Measurements from ENCODE around the gene GPBAR1.

GPBAR1 gene

DNA sequence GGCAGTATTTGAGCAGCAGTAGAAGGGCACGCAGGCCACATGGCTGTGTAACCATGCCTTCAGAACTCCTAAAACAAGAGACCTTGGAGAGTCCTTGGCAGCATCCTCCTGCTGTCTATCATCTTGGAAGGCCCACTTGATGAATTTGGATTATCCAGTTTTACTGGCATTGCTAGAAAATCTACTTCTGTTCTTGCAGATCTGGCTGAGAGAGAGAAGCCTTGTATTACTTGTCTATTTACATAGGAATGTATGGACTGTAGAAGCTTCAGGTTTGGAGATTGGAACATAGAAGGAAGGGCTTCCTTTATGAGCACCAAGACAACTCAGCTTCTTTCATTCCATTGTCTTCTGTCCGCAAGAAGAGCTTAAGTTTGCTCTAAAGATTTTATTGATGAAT, 16.1 kb upstream of the GPBAR1 start:
- DNase-seq: no peak

DNA sequence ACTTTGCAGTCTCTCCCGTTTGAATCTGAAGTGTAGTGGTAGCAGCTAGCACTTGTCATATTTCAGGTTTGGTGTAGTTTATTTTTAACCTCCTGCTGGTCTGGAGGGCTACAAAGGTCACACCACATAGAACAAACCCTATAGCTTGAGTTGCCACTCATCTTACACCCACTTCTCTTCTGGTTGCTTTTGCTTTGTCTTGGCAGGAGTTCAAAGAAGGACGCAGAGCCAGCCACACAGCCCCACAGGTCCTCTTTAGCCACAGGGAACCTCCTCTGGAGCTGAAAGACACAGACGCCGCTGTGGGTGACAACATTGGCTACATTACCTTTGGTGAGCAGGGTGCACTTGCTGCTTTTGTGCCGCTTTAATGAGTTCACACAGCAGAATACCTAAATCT, 15.6 kb upstream of the GPBAR1 start:
- DNase-seq: no peak

DNA sequence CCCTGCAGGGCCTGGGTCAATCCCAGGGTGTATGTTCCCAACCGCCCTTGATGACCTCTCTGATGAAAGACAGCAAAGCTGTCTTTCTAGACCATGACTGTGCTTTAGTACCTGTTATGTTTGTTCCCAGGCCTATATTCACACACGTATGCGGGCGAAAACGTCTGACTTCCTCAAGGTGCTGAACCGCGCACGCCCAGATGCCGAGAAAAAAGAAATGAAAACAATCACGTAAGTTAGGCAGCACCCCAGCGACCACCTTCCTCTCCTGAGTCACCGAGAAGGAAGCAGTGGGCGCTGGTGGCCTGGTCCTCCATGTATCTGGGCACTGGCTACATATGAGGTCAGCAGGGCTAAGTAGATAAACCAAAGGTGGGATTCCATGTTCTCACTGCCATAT, 11.1 kb upstream of the GPBAR1 start:
- DNase-seq: no peak

DNA sequence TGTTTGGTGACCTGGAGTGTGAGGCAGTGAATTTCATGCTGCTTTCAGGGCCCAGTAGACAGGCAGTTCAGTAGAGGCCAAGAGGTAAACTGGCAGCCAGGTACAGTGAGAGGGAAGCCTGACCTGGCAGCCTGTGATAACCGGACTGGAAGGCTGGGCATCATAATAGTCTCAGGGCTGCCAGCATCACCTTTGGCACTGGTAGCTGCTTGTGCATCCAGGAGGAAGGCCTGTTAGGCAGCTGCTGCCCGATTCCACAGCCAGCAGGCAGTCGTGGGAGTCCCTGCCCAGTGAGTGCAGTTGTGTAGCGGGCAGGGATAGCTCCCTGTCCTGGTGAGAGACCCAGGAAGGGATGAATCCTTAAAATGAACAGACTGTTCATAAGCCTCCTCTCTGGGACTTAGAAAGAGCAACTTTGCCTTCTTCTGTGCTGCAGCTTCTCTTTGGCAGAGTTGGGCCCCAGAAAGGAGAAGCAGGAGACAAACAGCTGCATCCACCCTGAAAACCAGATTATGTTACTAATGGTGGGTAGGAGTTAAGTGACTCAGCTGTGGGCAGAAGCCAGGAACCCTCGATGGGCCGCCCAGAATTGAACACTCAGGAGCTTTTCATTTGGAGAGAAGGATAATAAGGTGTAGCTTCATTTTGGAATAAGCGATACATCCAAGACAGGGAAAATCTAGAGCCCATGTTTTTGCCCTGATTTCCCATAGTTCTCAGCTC, 8.1 kb upstream of the GPBAR1 start:
- DNase-seq: peak; percentile 44

DNA sequence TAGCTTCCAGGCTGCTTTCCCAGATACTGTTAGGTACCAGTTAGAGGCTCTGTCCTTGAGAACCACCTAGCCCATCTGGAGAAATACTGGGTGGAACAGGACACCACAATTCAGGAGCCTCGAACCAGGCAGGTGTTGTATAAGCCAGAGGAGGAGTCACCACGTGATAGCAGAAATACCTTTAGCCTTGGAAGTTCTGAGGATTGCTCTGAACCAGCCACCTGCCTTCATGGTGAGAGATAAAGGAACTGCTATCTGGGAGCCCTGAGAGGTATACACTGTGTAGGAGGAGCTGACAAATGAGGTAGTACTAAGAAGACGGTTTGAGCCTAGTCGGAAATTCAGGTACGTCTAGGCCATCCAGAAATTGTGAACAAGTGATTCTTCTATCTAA, 7.6 kb upstream of the GPBAR1 start:
- no peak for DNase-seq

DNA sequence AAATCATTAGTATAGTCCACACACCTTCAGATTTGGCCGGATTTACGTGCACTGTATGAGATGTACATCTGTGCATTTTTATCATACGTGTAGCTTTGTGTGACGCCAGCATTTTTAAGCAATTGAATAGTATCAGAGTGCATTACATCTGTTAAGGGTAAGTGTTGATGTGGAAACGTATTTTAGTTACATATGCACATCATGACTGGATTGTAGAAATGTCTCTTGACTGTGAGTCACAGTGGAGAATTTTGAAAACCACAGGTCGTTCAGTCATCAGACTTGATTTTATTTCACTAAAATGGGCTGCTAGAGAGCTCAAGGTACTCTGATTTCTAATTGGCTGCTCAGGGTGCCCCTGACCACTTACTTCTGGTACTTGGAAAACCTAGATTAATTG, 5.4 kb upstream of the GPBAR1 start:
- DNase-seq: peak; percentile 89

DNA sequence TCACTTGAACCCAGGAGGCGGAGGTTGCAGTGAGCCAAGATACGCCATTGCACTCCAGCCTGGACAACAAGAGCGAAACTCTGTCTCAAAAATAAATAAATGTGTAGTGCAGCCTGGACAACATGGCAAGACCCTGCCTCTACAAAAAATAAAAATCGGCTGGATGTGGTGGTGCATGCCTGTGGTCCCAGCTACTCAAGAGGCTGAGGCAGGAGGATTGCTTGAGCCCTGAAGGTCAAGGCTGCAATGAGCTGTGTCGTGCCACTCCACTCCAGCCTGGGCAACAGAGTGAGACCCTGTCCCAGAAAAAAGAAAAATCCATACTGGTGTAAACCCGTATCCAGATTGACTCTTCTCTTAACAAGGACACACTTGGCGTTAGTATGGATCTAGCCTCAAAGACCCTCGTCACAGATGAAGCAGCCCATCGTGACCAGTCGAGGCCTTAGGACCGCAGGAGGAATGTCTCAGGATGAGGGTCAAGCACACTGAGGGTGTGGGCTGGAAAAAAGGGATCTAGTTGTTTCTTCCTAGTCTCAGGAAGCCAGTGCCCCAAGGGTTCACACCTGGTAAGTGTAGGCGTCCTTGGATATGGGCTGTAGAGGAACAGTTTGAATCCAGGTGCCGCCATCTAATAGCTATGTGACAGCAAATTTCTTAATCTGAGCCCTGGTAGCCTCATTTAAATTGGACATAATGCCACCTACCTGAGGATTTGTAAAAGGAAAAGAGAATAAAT, 4.0 kb upstream of the GPBAR1 start:
- DNase-seq: no peak

DNA sequence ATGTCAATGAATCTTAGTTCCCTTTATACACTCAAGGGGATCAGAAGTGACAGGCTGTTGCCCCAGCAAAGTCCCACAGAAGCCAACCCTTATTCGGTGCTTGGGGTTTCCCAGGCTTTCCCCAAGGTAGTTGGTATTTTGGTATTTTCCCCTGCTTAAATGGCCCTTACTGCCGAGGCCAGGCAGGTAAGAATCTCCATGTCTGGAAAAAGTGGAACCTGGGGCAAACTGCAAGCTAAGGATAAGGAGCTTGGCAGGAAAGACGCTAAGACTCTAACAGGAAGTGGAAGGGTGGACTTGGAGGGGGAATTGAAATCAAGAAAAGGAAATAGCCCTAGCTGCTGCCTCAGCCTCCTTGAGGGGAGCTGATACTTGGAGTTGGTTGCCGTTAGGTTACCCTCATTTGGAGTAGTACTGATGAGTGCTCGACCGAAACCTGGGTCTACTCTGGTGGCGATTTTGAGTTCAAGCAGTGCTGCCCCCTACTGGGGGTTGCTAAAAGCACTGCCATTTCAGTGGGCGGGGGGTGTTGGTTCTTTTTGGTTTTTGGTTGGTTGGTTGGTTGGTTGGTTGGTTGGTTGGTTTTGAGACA, 3.3 kb upstream of the GPBAR1 start:
- DNase-seq: no peak

DNA sequence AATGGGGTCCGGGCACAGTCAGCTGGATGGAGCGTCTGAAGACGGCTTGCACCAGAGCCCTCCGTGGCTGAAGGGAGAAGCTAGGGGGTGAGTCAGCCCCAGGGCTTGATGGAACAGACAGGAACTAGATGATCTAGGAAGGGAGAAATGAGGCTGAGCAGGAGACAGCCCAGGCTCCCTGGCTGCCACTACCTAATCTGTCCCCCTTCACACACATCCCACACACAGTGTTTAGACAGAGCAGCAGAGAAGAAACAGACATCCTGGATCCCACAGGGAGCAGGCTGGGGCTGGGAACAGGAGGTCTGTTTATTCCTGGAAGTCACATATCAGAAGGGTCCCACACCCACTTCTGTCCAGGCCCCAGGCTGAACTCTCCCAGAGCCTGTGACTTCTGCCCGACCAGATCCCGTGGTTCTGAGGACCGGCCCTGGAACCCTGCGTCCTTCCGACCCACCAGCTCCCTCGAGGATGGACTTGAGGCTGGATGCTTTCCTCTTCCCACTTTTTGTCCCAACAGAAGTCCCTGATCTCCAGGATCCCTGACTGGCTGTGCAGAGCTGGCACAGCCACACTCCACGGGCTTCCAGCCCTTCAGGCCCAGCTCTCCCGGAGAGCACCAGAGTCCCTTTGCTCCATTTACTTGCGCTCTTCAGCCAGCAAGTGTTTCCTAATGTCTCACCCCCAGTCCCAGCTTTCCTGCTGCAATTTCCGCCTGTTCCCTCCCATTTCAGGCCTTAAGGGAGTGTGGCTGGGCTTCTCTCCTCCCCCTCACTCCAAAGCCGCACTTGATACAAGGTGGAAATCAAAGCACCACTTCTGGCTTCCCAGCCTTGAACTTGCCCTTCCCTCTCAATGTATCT, 1.5 kb upstream of the GPBAR1 start:
- peak; percentile 81 for DNase-seq

DNA sequence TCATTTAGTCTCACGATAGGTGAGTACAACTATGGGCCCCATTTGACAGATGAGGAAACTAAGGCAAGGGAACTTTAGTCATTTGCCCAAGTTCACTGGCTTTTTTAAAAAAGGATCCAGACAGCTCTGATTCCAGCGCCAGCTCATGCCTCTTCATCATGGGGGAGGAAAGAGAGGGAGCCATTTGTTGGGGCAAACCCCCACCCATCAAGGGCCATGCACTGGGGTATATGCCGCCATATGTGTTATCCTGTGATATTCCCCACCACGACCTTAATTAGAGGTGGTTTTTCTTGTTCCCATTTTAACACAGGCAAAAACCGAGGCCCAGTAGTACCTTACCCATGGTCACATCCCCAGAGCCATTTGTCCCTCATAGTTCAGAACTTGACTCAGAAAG, 649 bp upstream of the GPBAR1 start:
- no peak for DNase-seq

DNA sequence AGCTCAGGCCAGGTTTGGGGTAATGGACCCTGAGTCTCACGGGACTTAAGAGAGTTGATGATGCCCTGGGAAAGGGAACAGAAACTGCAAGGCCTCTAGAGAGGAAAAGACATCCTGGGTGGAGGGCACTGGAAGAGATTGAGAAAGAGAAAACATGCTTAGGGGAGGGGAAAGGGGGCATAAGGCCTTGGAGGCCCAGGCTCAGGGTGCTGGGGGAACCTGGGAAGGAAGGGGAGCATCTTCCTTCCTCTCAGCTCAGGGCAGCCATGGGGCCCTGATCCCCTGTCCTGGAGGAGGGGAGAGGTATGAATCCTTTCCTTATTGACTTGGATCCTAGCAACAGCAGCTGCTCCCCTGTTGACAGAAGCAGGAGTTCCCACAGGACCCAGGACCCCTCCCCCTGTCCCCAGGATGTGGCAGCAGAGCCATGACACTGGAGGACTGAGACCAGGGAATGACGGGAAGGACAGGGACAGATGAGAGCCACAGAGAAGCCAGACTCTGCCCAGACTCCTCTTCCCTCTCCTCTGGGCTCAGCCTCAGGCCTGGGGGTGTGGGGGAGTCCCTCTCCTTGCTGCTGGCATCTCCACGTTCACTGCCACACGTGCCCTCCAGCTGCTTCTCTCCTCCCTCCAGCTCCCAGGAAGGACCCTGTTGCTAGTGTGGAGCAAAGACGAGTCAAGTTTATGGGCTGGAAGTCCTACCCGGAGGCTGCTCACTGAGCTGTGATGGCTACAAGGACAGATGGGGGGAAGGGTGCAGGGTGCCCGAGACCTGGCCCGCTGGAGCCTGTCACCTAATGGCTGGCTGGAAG, 815 bp downstream of the GPBAR1 start:
- DNase-seq: no peak

DNA sequence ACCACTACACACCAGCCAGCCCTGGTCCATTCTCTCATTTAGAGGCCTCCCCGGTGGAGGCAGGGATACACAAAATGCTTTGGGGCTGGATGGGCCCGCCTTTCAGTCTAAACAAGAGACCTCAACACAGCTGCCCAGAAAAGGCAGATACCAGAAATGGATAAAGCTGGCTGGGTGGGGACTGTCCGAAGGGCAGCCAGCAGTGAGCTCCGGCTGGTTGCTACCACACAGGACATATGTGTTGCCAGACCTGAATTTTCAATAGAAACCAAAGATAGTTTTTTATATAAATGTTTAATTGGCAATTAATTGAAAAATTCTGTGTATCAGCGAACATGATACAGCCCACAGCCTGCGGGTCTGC, 1.4 kb downstream of the GPBAR1 start:
- no peak for DNase-seq

DNA sequence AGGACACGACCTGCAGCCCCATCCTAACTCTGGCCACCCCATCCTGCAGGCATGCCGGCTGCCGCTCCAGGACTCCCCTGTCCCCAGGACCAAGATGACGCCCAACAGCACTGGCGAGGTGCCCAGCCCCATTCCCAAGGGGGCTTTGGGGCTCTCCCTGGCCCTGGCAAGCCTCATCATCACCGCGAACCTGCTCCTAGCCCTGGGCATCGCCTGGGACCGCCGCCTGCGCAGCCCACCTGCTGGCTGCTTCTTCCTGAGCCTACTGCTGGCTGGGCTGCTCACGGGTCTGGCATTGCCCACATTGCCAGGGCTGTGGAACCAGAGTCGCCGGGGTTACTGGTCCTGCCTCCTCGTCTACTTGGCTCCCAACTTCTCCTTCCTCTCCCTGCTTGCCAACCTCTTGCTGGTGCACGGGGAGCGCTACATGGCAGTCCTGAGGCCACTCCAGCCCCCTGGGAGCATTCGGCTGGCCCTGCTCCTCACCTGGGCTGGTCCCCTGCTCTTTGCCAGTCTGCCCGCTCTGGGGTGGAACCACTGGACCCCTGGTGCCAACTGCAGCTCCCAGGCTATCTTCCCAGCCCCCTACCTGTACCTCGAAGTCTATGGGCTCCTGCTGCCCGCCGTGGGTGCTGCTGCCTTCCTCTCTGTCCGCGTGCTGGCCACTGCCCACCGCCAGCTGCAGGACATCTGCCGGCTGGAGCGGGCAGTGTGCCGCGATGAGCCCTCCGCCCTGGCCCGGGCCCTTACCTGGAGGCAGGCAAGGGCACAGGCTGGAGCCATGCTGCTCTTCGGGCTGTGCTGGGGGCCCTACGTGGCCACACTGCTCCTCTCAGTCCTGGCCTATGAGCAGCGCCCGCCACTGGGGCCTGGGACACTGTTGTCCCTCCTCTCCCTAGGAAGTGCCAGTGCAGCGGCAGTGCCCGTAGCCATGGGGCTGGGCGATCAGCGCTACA, 2.1 kb downstream of the GPBAR1 start:
- DNase-seq: no peak

DNA sequence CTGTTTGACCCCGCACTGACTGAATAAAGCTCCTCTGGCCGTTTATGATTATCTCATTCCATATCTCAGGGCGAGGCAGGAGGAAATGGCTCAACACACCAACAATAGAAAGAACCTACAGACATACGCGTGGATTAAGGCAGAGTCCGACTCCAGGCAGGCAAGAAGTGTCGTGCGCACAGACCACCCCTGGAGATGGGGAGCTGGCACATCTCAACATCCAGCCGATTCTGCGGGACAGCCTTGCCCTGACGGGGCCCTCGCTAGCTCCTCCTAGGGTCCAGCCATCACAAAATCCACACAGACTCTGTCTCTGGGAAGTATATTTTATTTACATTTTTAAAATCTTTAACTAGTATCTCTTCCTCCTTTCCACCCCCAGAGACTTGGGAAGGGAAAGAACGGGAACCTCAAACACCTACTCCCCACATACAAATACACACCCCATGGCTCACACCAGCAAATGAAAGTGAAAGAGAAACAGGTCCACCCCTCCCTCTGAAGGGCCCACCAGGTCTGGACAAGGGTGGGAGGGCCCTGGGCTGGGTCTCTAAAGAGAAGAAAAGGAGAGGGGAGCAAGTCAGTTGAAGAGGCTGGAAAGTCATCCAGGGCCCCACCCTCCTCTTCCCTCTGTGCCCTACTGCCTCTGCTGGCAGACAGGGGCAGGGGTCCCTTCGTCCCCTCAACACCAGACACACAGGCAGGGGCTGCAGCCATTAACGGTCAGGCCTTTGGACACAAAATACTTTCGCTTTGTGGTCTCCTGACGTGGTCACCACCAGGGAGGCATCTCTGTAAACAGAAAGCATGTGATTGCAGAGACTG, 3.2 kb downstream of the GPBAR1 start:
- DNase-seq: no peak

DNA sequence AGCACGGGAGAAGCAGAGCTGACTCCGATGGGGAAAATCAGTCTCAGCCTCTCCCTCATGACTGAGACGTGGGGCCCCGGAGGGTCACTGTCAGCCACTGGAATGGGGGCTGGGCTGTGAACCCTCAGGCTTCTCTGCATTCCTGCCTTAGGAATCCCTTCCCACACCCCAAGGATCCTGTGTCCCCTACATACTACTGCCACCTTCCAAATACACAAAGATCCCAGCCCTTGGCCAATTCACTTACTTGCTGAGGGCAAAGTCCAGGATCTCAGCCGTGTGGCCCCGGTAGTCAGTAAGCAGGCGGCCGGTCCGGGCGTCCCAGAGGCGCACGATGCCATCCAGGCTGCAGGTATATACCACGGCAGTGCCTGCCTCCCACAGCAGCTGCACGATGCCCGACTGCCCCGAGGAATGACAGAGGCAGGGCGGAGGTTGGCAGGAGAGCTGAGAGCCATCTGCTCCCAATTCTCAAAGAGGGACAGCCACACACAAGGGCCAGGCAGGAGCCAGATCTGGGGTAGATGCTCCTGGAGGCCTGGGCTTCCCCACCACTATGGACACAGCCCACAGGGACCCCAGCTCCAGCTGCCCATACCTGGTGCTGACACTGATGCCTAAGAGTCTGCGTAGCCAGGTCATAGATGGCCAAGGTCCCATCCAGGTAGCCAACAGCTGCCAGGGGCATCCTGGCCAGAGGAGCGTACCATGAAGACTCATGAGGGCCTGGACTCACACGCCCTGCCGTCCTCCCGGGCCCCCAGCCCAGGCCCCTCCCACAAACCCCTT, 4.2 kb downstream of the GPBAR1 start:
- DNase-seq: no peak

DNA sequence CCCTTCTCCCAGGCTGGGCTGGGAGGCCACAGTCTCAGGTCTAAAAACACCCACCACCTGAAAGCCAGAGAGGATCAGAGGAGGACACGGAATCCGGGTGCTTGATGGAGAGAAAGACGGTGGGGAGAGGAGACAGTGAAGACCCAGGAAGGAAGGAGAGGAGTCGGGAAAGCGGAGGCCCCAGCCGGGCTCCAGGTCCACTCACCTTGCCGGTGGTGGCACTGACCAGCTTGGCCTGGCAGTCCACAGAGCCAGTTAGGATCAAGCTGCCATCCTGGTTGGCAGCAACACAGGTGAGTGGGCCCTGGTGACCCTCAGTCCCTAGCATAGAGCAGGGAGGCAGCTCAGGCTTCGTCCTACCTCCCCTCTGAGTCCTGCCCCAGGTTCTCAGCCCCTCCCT, 4.8 kb downstream of the GPBAR1 start:
- no peak for DNase-seq

DNA sequence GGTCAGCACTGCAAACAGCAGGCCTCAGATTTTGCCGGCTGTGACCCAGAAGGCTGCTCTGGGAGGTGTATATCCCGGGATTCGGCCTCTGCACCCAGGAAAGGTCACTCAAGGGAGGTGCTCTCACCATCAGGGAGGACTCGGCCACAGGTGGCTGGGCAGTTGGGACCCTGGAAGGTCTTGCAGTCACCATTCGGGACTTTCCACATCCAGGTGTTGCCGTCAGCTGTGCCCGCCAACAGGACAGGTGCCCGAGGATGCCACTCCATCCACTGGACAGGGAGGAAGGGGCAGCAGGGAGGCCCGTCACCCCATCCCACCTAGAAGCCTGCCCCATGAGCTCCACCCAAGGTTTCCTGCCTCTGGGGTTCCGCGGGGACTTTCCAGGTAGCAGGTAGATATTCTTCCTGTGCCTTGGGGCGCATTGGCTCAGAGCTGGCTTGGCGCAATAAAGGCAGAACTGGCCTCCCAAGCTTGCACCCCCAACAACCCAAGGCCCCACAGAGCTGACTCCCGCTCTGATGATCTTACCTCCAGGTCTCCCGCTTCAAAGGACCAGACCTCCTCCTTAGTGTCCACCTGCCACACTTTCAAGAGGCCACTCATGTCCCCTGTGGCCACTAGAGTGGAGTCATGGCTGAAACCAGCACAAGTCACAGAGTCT, 5.6 kb downstream of the GPBAR1 start:
- no peak for DNase-seq

DNA sequence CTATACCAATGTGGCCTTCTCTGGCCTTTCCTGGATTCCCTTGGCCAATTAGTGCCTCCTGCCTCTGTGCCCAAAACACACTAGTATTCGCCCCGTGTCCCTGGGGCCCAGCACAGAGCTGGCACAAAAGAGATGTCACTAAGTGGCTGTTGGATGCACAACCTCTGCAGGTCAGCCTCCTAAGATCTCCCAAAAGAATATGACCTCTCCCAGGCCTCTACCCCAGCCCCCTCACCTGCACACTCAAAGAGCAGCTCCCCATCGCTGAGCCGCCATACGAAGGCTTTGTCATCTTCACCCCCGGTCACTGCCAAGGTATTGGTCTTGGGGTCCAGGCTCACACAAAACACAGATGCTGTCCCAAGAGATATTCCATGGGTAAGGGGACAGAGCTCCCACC, 6.4 kb downstream of the GPBAR1 start:
- no peak for DNase-seq
